HFFc6 (cell line): Measurements from ENCODE around the gene RAD9B. TPM values are rescaled to one million over a fixed set of nuclear protein-coding genes. Genes with fewer than 3 reads are reported as not detected.
A peak's percentile ranks its signal among the peaks of the same experiment; 100 is the strongest.
"Not testable (repeated sequence)": the region's sequence is repeated elsewhere in the genome, so short reads cannot be mapped to it uniquely, and the experiment has no call there.

Experiments
- DNase-seq: peaks from one replicate; pipeline ENCODE4 v3.0.0-alpha.2; 2018
- H3K27ac Mint-ChIP-seq: 2 replicates; pipeline ENCODE4 v1.8.0; 2020; ENCODE audit warnings: mild to moderate bottlenecking, mixed read lengths
- H3K27me3 Mint-ChIP-seq: 2 replicates; pipeline ENCODE4 v1.8.0; 2021; ENCODE audit warnings: mild to moderate bottlenecking, moderate library complexity, mixed read lengths; ENCODE audit not compliant: insufficient read depth
- H3K36me3 Mint-ChIP-seq: 2 replicates; pipeline ENCODE4 v1.8.0; 2021; ENCODE audit warnings: low read depth, mixed read lengths
- H3K4me1 Mint-ChIP-seq: 2 replicates; pipeline ENCODE4 v1.8.0; 2020; ENCODE audit warnings: low read depth, mixed read lengths
- H3K4me3 Mint-ChIP-seq: 2 replicates; pipeline ENCODE4 v1.8.0; 2020; ENCODE audit warnings: mild to moderate bottlenecking, moderate library complexity, mixed read lengths
- H3K9me3 Mint-ChIP-seq: 2 replicates; pipeline ENCODE4 v1.8.0; 2020; ENCODE audit warnings: mild to moderate bottlenecking, mixed read lengths
- total RNA-seq, 6 experiments: library from RNA; stranded (reverse); fragmentation: NEBNext Ultra II Directional; extraction: Animal tissue kit (Norgen Biotek cat#: 25700); gene quantifications; 2 replicates in 1 of 6; 3 replicates in 5 of 6; pipeline ENCODE4 v1.2.3, GENCODE V29; 2021
- TF ChIP-seq, protein P1 (sequence below): fragments of 200-600 bp; sonication (generic); IDR thresholded peaks from 2 replicates; pipeline ENCODE4 v1.5.0; 2021; ENCODE audit warnings: antibody characterized with exemption, mild to moderate bottlenecking

RAD9B gene
- total RNA-seq, 6 experiments from 2014 or later, result 0.55 to 1.1 (median 0.77) TPM

DNA sequence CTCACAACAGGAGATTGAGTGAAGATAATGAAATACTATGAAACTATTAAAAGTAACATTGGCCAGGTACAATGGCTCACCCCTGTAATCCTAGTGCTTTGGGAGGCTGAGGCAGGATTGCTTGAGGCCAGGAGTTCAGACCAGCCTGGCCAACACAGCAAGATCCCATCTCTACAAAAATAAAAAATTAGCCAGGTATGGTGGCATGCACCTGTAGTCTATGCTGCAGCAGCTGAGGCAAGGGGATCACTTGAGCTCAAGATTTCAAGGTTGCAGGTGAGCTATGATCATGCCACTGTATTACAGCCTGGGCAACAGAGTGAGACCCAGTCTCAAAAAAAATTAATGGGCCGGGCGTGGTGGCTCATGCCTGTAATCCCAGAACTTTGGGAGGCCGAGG, 14.9 kb downstream of the RAD9B start:
- no peak for DNase-seq
- Mint-ChIP-seq H3K27me3 (0 out of 2 replicates have a peak, but pooled peaks cover 2% of the 10 kb centered on the region), H3K9me3 (no peaks in the 10 kb centered on the region), H3K4me1 (no peaks in the 10 kb centered on the region), H3K4me3 (no peak overlapping the region), H3K36me3 (no peaks in the 10 kb centered on the region), H3K27ac (no peak overlapping the region)
- TF ChIP-seq, protein P1, sequence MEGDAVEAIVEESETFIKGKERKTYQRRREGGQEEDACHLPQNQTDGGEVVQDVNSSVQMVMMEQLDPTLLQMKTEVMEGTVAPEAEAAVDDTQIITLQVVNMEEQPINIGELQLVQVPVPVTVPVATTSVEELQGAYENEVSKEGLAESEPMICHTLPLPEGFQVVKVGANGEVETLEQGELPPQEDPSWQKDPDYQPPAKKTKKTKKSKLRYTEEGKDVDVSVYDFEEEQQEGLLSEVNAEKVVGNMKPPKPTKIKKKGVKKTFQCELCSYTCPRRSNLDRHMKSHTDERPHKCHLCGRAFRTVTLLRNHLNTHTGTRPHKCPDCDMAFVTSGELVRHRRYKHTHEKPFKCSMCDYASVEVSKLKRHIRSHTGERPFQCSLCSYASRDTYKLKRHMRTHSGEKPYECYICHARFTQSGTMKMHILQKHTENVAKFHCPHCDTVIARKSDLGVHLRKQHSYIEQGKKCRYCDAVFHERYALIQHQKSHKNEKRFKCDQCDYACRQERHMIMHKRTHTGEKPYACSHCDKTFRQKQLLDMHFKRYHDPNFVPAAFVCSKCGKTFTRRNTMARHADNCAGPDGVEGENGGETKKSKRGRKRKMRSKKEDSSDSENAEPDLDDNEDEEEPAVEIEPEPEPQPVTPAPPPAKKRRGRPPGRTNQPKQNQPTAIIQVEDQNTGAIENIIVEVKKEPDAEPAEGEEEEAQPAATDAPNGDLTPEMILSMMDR, result no peak

DNA sequence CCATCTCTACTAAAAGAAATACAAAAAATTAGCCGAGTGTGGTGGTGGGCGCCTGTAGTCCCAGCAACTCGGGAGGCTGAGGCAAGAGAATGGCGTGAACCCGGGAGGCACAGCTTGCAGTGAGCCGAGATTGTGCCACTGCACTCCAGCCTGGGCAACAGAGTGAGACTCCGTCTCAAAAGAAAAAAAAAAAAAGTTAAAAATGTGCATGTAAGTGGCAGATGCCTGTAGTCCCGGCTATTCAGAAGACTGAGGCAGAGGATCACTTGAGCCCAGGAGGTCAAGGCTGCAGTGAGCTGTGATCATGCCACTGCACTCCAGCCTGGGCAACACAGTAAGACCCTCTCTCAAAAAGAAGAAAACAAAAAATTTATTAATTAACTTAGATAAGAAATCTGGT, 15.9 kb downstream of the RAD9B start:
- not testable (repeated sequence) for H3K27ac Mint-ChIP-seq, H3K4me1 Mint-ChIP-seq, H3K36me3 Mint-ChIP-seq, H3K9me3 Mint-ChIP-seq, H3K27me3 Mint-ChIP-seq, DNase-seq, H3K4me3 Mint-ChIP-seq

DNA sequence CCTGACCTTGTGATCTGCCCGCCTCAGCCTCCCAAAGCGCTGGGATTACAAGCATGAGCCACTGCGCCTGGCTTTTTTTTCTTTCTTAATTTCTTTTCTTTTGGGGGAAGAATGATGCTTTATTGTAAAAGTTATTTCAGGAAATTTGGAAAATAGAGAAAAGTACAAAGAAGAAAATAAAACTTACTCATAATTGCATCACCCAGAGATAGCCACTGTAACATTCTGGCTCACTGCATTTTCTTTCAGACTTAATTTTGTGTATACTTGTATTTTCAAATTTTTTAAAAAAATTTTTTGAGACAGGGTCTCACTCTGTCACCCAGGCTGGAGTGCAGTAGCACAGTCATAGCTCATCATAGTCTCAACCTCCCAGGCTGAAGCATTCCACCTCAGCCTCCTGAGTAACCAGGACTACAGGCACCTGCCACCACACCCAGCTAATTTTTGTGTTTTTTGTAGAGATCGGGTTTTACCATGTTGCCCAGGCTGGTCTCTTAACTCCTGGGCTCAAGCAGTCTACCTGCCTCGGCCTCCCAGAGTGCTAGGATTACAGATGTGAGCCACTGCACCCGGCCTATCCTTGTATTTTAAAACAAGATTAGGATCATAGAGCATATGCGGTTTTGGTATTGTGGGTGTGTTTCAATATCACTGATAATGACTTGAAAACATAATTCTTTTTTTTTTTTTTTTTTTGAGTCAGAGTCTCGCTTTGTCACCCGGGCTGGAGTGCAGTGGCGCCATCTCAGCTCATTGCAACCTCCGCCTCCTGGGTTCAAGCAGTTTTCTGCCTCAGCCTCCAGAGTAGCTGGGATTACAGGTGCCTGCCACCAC, 19.0 kb downstream of the RAD9B start:
- H3K36me3 Mint-ChIP-seq, H3K4me1 Mint-ChIP-seq, H3K27ac Mint-ChIP-seq, H3K27me3 Mint-ChIP-seq, DNase-seq, H3K4me3 Mint-ChIP-seq, H3K9me3 Mint-ChIP-seq: not testable (repeated sequence)

DNA sequence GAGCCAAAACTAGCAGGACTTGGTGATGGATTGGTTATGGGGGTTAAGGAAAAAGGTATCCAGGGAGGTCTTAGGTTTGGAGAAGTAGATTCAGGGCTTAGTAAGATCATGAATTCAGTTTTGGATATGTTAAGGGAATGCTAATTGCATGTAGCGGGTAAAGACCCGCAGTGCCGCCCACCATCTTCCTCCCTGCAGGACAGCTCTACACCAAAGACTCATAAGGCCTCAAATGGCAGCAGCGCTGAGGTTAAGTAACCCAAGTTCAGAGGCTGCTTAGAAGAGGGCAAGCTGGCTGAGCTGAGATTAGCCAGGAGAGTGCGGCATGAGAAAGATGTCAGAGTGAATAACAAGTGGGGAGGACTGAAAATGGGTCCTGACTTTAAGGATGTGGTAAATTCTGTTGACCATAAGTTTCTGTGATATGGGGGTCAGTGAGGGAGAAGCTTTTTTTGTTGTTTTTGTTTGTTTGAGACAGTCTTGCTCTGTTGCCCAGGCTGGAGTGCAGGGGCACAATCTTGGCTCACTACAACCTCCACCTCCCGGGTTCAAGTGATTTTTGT, 26.2 kb downstream of the RAD9B start:
- no peaks in the 10 kb centered on the region for H3K9me3 Mint-ChIP-seq
- H3K36me3 Mint-ChIP-seq, result peaks cover 19% of the 10 kb centered on the region
- TF ChIP-seq, protein P1, result no peak
- peaks cover 2% of the 10 kb centered on the region; the same call in 1 of the 2 replicates for H3K27me3 Mint-ChIP-seq
- no peak for DNase-seq
- H3K4me1 Mint-ChIP-seq, result peaks cover 19% of the 10 kb centered on the region
- H3K27ac Mint-ChIP-seq, result no peak overlapping the region
- H3K4me3 Mint-ChIP-seq, result no peak overlapping the region

DNA sequence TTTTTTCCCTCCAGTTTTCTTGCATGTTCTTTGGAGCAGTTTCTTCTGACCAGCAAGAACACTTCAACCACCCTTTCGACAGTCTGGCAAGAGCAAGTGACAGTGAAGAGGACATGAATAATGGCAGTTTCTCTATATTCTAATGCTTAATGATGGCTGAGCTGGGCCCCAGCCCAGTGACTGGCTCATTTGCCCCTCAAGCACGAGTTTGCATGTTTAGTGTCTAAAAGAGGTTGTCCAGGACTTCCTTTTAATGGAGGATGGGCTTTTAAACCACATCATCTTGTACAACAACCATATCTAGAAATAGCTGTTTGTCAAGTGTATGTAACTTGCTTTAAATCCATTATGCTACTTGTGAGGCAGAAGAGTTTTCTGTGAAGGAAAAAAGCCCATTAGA, 28.4 kb downstream of the RAD9B start:
- Mint-ChIP-seq H3K27ac (no peak overlapping the region), H3K4me3 (no peak overlapping the region), H3K9me3 (no peaks in the 10 kb centered on the region), H3K4me1 (peaks cover 33% of the 10 kb centered on the region), H3K27me3 (no peaks in the 10 kb centered on the region), H3K36me3 (peaks cover 26% of the 10 kb centered on the region)
- TF ChIP-seq, protein P1, result no peak
- DNase-seq, result no peak

DNA sequence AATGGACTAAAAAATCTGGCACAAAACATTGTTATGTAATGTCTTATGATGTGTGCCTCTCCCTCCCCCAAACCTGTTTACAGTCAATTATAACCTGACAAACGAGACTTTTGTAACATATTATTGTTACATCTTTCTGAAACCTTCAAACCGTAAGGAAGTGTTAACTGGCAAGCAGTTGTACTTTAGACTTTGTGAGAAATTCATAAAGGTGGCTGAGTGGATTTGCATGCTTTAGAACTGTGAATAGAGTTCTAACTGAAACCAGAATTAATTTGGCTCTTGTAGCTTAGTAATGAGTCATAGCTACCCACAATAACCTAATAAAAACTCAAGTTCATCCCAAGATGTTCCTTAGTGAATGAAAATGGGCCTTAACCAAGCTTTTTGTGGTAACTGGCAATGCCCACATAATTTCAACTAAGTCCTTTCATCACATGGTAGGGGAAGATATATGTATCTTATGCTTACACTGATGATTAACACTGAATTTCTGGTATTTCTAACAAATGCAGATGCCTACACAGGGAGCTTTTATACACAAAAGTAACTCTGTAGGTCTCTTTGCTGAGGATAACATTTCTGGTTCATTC, 29.7 kb downstream of the RAD9B start:
- Mint-ChIP-seq H3K4me3 (no peak overlapping the region; the same call in 1 of the 2 replicates), H3K27me3 (no peaks in the 10 kb centered on the region), H3K4me1 (peaks cover 39% of the 10 kb centered on the region), H3K9me3 (no peaks in the 10 kb centered on the region), H3K27ac (peak overlapping the region; percentile 48), H3K36me3 (peaks cover 34% of the 10 kb centered on the region)
- peak; percentile 59 for DNase-seq
- TF ChIP-seq, protein P1, result no peak
